Measurements from ENCODE around the gene ZNF304.
"Not testable (repeated sequence)": the region's sequence is repeated elsewhere in the genome, so short reads cannot be mapped to it uniquely, and the experiment has no call there.

ZNF304 gene

DNA sequence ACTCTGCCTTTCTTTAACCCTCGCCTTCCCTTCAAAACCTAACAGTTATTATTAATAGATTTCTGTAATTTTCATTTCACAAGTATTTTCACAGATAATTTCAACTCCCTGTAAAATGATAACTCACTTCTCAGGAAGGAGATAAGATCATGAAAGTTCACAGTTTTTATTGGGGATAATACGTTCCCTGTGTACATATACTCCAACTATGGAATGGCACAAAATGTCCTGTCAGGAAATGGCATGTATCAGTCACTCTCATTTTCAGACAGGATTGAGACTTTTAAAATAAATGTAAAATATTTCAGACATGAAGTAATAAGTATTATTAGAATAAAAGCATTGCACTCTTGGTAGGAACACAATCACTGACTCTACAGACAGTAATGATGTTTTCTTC is 11.3 kb downstream of the ZNF304 start:
- no peak for DNase-seq (ENCODE audit: low read depth in 1 of 2, low spot score in 1 of 2)

DNA sequence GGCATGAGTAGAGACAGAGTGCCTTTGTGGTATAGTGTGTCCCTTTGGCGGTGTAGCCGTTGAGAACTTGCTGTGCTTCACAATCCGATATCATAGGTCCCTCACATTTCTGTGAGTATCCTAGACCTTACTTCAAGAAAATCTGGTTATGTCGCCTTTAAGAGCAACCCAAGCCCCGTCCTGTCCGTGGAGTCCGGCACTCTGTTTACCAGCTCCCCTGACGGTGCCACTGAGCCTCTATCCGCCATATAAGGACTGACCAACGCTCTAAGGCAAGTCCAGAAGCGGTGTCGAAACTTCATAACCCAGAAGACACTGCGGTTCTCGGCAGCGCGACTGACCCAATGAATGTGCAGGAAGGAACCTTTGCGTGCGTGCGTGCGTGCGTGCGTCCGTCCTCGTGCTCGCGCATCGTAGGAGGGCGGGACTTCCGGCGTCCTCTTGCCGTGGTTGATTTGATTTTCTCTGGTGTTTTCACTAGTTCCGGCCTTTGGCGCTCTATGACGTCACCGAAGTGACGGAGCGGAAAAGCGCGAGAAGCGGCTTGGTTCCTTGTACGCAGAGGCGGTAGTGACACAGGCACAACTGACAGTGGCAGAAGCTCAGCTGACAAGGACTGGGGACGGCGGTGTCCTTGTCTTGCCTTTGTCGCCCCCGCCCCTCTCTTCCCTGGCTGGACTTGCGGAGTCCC is 12.1 kb downstream of the ZNF304 start, which contains the start of the genes TRAPPC2B and ZNF547:
Gene TRAPPC2B, plus strand, starts transcription at position 555 of the 691 bp plus-strand sequence. CDS start 1,283 bp downstream, outside the sequence.
Gene ZNF547, plus strand, starts transcription at position 555 of the 691 bp plus-strand sequence. CDS start 5,005 bp downstream, outside the sequence.
- DNase-seq (ENCODE audit: low read depth in 1 of 2, low spot score in 1 of 2) = peak; percentile 94 to 95

DNA sequence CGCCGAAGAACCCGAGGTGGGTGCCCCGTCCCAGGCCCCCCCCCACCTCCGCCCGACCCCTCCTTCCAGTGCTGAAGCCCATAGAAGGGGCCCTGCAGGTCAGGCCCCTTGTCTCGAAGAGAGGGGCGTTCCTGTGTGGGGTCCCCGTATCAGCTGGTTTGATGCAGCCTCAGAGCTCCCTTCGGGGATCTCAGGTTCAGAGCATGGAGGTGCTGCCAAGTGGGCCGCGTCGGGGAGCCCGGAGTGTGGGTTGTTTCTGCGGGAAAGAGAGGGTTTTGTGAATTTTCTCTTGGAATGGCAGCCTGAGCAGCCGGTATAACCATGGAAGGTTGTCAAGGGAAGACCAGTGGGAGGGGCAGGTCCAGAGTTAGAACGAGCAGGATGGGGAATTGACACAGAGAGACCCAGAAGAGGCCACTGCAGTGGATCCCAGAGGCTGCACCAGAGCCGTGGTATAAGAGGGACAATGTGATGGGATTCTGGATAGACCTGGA is 12.7 kb downstream of the ZNF304 start:
- no peak for DNase-seq (ENCODE audit: low read depth in 1 of 2, low spot score in 1 of 2)

DNA sequence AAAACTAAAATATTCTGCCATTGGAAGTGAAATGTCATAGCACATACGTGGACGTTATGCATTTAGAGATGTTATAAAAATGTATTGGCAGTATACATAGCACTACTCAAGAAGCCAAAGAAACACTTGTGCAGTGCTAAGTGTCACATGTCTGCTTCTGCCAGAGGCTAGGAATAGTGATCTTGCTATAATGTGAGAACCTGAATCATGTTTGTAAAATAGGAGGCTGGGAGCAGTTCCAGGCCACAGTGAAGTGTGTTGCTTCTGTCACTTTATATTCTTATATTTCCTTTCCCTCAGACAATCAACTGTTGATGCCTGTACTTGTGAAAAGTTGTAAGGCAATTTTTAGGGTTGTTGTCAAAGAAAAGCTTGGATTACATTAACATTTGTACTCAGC is 15.7 kb downstream of the ZNF304 start:
- DNase-seq (ENCODE audit: low read depth in 1 of 2, low spot score in 1 of 2) = no peak

DNA sequence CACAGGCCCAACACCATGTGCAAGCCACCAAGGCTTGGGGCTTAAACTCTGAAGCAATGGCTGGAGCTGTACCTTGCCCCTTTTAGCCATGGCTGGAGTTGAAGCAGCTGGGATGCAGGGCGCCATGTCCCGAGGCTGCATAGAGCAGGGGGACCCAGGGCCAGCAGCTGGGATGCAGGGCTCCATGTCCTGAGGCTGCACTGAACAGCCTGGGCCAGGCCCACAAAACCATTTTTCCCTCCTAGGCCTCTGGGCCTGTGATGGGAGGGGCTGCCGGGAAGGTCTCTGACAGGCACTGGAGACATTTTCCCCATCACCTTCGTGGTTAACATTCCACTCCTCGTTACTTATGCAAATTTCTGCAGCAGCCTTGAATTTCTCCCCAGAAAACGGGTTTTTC is 23.1 kb downstream of the ZNF304 start:
- no peak for DNase-seq (ENCODE audit: low read depth in 1 of 2, low spot score in 1 of 2)

DNA sequence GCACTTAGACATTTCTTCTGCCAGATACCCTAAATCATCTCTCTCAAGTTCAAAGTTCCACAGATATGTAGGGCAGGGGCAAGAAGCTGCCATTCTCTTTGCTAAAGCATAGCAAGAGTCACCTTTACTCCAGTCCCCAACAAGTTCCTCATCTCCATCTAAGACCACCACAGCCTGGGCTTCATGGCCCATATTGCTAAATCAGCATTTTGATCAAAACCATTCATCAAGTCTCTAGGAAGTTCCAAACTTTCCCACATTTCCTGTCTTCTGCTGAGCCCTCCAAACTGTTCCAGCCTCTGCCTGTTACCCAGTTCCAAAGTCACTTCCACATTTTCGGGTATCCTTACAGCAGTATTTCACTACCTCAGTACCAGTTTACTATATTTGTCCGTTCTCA is 23.6 kb downstream of the ZNF304 start:
- DNase-seq (ENCODE audit: low read depth in 1 of 2, low spot score in 1 of 2) = not testable (repeated sequence)

DNA sequence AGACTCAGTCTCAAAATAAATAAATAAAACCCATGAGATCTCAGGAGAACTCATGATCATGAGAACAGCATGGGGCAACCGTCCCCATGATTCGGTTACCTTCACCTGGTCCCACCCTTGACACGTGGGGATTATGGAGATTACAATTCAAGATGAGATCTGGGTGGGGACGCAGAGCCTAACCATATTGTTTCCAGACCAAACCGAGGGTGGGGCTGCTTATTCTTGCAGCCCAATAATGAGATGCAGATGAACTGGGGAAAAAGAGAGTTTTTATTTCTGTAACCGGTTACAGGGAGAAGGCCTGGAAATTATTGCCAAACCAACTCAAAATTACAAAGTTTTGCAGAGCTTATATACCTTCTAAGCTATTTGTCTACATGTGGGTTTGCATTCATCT is 25.1 kb downstream of the ZNF304 start:
- no peak for DNase-seq (ENCODE audit: low read depth in 1 of 2, low spot score in 1 of 2)

DNA sequence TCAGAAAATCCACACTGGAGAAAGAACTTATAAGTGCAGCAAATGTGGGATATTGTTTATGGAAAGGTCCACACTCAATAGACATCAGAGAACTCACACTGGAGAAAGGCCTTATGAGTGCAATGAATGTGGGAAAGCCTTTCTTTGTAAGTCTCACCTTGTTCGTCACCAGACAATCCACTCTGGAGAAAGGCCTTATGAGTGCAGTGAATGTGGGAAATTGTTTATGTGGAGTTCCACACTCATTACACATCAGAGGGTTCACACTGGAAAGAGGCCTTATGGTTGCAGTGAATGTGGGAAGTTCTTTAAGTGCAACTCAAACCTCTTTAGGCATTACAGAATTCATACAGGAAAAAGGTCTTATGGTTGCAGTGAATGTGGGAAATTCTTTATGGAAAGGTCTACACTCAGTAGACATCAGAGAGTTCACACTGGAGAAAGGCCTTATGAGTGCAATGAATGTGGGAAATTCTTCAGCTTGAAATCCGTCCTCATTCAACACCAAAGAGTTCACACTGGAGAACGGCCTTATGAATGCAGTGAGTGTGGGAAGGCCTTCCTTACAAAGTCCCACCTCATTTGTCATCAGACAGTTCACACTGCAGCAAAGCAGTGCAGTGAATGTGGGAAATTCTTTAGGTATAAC is 26.6 kb downstream of the ZNF304 start:
- no peak for DNase-seq (ENCODE audit: low read depth in 1 of 2, low spot score in 1 of 2)

DNA sequence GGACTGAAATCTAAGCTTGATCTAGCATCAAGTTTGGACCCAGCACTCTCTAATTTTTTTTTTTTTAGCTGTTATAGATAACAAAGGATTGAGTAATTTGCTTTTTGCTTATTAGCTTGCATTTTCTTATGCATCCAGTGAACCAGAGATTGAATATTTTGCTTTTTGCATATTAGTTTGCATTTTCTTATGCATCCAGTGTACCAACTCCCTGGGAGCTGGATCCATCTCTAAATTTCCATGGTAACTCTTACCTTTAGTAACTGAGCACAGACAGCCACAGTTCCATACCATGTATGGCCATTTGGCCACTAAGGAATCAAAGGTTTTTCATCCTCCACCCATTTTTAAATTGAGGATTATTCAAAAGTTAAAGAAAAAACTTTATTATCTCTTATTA is 29.9 kb downstream of the ZNF304 start:
- no peak for DNase-seq (ENCODE audit: low read depth in 1 of 2, low spot score in 1 of 2)

DNA sequence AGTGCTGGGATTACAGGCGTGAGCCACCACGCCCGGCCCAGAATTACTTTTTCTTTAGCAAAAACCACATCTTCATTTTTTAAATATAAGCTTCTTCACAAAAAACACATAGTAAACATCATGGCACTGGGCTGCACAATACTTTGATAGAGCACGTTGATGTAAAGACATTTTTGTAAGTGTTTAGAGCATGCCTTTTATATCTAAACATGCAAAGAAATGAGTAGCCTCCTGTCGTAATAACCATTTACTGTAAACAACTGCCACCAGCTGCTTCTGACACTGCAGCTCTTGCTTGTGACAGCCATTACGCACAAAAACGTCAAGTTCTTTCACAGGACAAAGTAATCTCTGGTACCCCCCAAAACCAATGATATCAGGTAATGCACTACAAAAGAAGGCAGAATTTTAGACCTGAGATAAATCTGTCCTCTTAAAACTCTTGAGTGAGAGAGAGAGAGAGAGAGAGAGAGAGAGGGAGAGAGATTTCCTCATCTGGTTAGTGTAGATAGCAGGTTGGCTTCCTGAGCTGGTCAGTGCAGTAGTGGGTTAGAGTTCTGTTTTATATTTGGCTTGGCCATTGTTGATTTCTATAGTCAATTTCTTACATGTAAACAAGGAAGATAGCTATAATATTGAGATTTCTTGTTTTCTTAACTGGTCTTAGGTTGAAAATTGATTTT is 31.9 kb downstream of the ZNF304 start:
- no peak for DNase-seq (ENCODE audit: low read depth in 1 of 2, low spot score in 1 of 2)

DNA sequence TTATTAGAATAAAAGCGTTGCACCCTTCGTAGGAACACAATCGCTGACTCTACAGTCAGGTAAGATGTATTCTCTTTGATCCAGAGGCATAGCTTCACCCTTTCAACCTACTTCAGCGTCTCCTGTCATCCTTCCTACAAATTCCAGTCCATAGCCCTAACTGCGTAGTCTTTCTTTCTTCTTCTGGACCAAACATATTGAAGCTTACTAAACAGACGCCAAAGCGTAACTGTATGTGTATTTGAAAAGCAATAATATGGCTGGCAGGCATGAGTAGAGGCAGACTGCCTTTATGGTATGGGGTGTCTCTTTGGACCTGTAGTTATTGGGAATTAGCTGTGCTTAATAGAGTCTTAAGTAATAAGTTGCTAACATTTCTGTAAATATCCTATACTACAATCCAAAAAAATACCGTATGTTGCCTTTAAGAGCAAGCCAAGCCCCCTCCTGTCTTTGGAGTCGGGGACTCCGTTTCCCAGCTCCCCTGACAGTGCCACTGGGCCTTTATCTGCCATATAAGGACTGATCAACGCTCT is 38.2 kb downstream of the ZNF304 start:
- no peak for DNase-seq (ENCODE audit: low read depth in 1 of 2, low spot score in 1 of 2)

DNA sequence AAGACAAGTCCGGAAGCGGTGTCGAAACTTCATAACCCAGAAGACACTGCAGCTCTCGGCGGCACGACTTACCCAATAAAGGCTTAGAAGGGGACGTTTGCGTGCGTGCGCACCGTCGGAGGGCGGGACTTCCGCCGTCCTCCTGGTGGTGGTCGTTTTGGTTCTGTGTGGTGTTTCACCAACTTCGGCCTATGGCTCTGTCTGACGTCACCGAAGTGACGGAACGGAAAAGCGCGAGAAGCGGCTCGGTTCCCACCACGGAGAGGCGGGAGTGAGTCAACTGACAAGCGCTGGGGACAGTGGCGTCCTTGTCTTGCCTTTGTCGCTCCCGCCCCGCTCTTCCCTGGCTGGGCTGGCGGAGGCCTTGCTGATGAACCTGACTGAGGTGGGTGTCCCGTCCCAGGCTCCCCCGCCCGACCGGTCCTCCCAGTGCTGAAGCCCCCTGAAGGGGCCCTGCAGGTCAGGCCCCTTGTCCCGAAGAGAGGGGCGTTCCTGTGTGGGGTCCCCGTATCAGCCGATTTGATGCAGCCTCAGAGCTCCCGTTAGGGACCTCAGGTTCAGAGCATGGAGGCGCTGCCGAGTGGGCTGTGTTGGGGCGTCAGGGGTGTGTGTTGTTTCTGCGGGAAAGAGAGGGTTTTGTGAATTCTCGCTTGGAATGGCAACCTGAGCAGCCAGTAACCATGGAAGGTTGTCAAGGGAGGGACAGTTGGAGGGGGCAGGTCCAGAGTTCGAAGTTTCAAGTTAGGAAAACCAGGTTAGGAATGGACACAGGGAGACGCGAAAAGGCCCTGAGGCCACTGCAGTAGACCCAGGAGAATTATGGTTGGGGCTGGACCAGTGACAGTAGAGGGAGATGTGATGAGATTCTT is 38.9 kb downstream of the ZNF304 start, which contains the start of gene ZNF548:
Gene ZNF548, plus strand, starts transcription at position 125 of the 869 bp plus-strand sequence. Its CDS starts 246 bp downstream, at position 371.
- DNase-seq (ENCODE audit: low read depth in 1 of 2, low spot score in 1 of 2) = peak; percentile 93 to 94

DNA sequence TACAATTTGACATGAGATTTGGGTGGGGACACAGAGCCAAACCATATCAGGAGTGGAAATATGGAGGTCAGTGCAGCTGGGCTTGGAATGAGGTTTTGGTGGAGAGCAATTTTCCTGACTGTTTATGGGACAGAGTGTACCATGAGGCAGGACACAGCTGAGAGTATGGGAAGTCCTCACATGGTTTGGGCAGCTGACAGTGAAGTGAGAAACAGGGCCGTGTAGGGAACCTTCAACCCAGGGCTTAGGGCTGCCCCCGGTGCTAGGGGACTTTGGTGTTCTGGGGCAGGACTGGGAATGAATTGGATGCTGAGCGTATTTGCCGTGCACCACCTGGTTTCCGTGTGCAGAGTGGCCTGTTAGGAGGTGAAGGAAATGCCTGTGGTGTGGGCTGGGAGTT is 44.6 kb downstream of the ZNF304 start:
- DNase-seq (ENCODE audit: low read depth in 1 of 2, low spot score in 1 of 2) = no peak

DNA sequence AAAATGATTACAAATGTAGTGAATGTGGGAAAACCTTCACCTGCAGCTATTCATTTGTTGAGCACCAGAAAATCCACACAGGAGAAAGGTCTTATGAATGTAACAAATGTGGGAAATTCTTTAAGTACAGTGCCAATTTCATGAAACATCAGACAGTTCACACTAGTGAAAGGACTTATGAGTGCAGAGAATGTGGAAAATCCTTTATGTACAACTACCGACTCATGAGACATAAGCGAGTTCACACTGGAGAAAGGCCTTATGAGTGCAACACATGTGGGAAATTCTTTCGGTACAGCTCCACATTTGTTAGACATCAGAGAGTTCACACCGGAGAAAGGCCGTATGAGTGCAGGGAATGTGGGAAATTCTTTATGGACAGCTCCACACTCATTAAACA is 47.8 kb downstream of the ZNF304 start:
- DNase-seq (ENCODE audit: low read depth in 1 of 2, low spot score in 1 of 2) = no peak

DNA sequence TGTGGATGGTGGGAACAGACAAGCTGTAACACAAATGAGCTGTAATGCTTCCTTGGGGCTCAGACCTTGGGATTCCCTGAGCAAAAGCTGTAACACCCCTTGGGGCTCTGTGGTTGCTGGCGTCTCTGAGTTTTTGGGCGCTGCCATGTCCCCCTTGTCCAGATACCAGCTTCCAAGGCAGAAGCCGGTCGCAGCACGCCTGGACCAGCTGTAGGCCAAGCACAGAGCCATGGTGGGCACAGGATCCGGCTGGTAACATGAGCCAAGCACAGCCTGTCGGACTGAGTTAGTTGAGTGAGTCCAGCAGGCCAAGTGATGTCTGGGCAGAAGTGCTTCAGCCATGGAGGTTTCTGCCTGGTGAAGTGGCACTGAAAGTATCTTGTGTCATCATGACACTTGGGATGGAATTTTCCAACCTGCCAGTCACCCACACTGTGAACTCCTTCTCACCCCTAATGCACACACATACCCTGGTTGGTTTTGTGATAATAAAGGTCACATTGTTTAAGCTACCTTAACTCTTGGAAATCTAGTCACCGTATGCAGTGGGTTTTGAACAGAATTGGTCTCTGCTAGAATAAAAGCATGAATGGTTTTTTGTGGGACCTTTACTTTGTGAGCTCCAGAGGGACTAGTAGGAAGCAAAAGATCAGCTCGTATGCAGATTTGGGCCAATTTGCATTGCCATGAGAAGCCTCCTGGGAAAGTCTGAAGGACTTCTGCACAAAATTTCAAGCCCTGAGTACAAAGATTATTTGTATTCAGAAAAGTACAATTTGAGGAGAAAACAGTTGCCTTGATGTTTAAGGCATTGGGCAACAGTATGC is 52.9 kb downstream of the ZNF304 start:
- no peak for DNase-seq (ENCODE audit: low read depth in 1 of 2, low spot score in 1 of 2)

DNA sequence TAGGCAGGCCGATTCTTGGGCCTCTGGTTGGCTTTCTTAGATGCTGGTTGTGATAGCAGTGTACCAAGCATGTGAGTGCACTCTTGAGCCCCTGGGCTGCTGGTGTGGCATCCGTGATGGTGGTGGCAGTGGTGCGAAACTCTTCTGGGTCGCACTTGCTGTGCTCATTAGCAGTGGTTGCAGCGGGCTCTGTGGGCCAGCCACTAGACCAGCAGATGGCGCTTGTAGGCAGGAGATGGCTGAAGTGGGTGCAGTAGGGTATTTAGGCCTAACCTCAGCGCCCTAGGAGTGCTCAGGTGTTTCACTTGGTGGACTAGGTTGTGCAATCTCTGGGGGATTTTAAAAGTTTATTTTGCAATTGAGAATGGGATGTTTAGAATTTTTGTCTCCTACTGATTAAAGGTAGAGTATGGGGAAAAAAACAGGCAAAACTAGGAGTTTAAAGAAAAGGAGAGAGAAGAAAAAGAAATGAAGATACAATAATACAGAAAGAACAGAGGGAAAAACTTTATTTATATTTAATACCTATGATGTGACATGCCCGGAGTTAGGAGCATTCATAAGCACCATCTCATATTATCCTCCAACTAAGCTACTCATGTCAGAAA is 55.5 kb downstream of the ZNF304 start:
- DNase-seq (ENCODE audit: low read depth in 1 of 2, low spot score in 1 of 2) = peak; percentile 35 to 47

All from stimulated activated CD4-positive, alpha-beta T cell treated with anti-CD3 and anti-CD28 coated beads, Interleukin-15, amount 100 ng/mL, for 1 hour (primary cell).